HepG2 (cell line): ENCODE measurements around the gene PDILT. TPM values are rescaled to one million over a fixed set of nuclear protein-coding genes. Genes with fewer than 3 reads are reported as not detected.
A peak's percentile ranks its signal among the peaks of the same experiment; 100 is the strongest.

ENCODE experiments used
- ATF5 ChIP-seq: sonication (generic); formaldehyde crosslinking; IDR thresholded peaks from 2 replicates; pipeline ENCODE4 v1.4.0; 2020; ENCODE audit warnings: mild to moderate bottlenecking, low read depth, missing genetic modification reagents
- E2F1 ChIP-seq: sonication (generic); formaldehyde crosslinking; IDR thresholded peaks from 2 replicates; pipeline ENCODE4 v1.5.0; 2020; ENCODE audit warnings: missing genetic modification reagents
- FOXA1 ChIP-seq, 2 experiments: fragments of 450-650 bp in 1 of 2; sonication (generic) in 1 of 2; formaldehyde crosslinking in 1 of 2; IDR thresholded peaks; 2 replicates each; pipeline versions ENCODE4 v1.4.0 to v1.6.1; 2016 to 2020; ENCODE audit warnings: missing genetic modification reagents in 1 of 2
- FOXP1 ChIP-seq, 2 experiments: fragments of 450-650 bp in 1 of 2; IDR thresholded peaks; 2 replicates each; pipeline ENCODE4 v1.6.1; 2017 to 2018; ENCODE audit warnings: antibody characterized with exemption in 1 of 2
- GATAD2A ChIP-seq: IDR thresholded peaks from 2 replicates; pipeline ENCODE4 v1.6.1; 2016
- HMG20A ChIP-seq: IDR thresholded peaks from 2 replicates; pipeline ENCODE4 v1.6.1; 2016; ENCODE audit warnings: borderline replicate concordance
- HMGXB4 ChIP-seq, 2 experiments: sonication (generic) in 1 of 2; formaldehyde crosslinking in 1 of 2; IDR thresholded peaks; 2 replicates each; pipeline versions ENCODE4 v1.4.0 to v1.6.1; 2018 to 2020; ENCODE audit warnings: missing genetic modification reagents in 2 of 2, borderline replicate concordance in 1 of 2, low read depth in 1 of 2, mild to moderate bottlenecking in 1 of 2, missing biosample characterization in 1 of 2
- HOXA5 ChIP-seq: sonication (generic); formaldehyde crosslinking; IDR thresholded peaks from 2 replicates; pipeline ENCODE4 v1.4.0; 2020; ENCODE audit warnings: missing genetic modification reagents
- ISX ChIP-seq: sonication (generic); formaldehyde crosslinking; conservative IDR thresholded peaks from 2 replicates; pipeline ENCODE4 v1.5.0; 2020; ENCODE audit warnings: missing genetic modification reagents
- MATR3 ChIP-seq: sonication (generic); formaldehyde crosslinking; IDR thresholded peaks from 2 replicates; pipeline ENCODE4 v1.4.0; 2020; ENCODE audit warnings: missing genetic modification reagents
- POLR2G ChIP-seq: fragments of 200-400 bp; formaldehyde crosslinking; IDR thresholded peaks from 2 replicates; pipeline ENCODE4 v1.6.1; 2018; ENCODE audit warnings: mild to moderate bottlenecking, low read depth, low read length, moderate library complexity
- RERE ChIP-seq: IDR thresholded peaks from 2 replicates; pipeline ENCODE4 v1.6.1; 2016; ENCODE audit warnings: low read depth, missing genetic modification reagents, missing compliant biosample characterization
- YEATS4 ChIP-seq: sonication (generic); formaldehyde crosslinking; IDR thresholded peaks from 2 replicates; pipeline ENCODE4 v1.4.0; 2020; ENCODE audit warnings: missing genetic modification reagents, borderline replicate concordance
- ZC3H13 ChIP-seq: sonication (generic); formaldehyde crosslinking; IDR thresholded peaks from 2 replicates; pipeline ENCODE4 v1.8.1; 2023; ENCODE audit warnings: mild to moderate bottlenecking, missing genetic modification reagents, moderate library complexity
- ZGPAT ChIP-seq: IDR thresholded peaks from 2 replicates; pipeline ENCODE4 v1.6.1; 2016; ENCODE audit warnings: mild to moderate bottlenecking
- polyA plus RNA-seq, 8 experiments: library from polyadenylated mRNA; depleted of rRNA in 3 of 8; stranded (reverse) in 7 of 8; unstranded in 1 of 8; fragments of >200 nt; fragmentation: Illumina TruSeq in 4 of 8; extraction: Trizol in 4 of 8; gene quantifications; 2 replicates each; pipeline versions ENCODE4 v1.2.1 to v1.2.3, GENCODE V29; 2011 to 2016; ENCODE audit warnings: low read depth in 4 of 8, missing spikeins in 1 of 8, mixed read lengths in 1 of 8; ENCODE audit not compliant: insufficient read depth in 1 of 8
- total RNA-seq, 5 experiments: library from RNA; depleted of rRNA; stranded (reverse); fragments of >200 nt; fragmentation: Illumina TruSeq; extraction: Trizol; gene quantifications; 2 replicates each; pipeline ENCODE4 v1.2.3, GENCODE V29; 2016; ENCODE audit warnings: low read depth in 1 of 5
- TF ChIP-seq, protein P1 (sequence below): sonication (generic); formaldehyde crosslinking; IDR thresholded peaks from 2 replicates; pipeline ENCODE4 v1.4.0; 2020; ENCODE audit warnings: mild to moderate bottlenecking, missing genetic modification reagents

The PDILT gene
- total and polyA plus RNA-seq, 2 of the 13 experiments (the other 11 are each of a cell fraction or from before 2014, with no cell fraction given), result not detected

GRCh38 chr16:20424129-20424866 is 19.8 kb upstream of the PDILT start (continued):
- TF ChIP-seq E2F1 (CRISPR knock-in tag) (no peak), HMGXB4 (CRISPR knock-in tag; IDR thresholded peaks at IDR 0.05; ENCODE audit: borderline replicate concordance in 1 of 2, low read depth in 1 of 2) (no peak), ATF5 (CRISPR knock-in tag) (no peak), GATAD2A (peak; percentile 97), HMG20A (CRISPR knock-in tag) (peak; percentile 89; the same call in 1 of the 2 replicates), MATR3 (CRISPR knock-in tag) (no peak), RERE (CRISPR knock-in tag) (peak; percentile 67; the same call in 1 of the 2 replicates), ZC3H13 (no peak), ZGPAT (peak; percentile 86; the same call in 1 of the 2 replicates), POLR2G (no peak), HOXA5 (CRISPR knock-in tag) (no peak; the same call in none of the 2 replicates), FOXA1 (IDR thresholded peaks at IDR 0.05) (no peak), FOXA1 (CRISPR knock-in tag; IDR thresholded peaks at IDR 0.05) (0 out of 2 replicates have a peak, but pooled peaks have one; percentile 46), FOXP1 (IDR thresholded peaks at IDR 0.05) (no peak), FOXP1 (CRISPR knock-in tag; IDR thresholded peaks at IDR 0.05) (peak; percentile 61; the same call in 1 of the 2 replicates), ISX (CRISPR knock-in tag) (no peak), YEATS4 (0 out of 2 replicates have a peak, but pooled peaks have one; percentile 32)
- TF ChIP-seq, protein P1, sequence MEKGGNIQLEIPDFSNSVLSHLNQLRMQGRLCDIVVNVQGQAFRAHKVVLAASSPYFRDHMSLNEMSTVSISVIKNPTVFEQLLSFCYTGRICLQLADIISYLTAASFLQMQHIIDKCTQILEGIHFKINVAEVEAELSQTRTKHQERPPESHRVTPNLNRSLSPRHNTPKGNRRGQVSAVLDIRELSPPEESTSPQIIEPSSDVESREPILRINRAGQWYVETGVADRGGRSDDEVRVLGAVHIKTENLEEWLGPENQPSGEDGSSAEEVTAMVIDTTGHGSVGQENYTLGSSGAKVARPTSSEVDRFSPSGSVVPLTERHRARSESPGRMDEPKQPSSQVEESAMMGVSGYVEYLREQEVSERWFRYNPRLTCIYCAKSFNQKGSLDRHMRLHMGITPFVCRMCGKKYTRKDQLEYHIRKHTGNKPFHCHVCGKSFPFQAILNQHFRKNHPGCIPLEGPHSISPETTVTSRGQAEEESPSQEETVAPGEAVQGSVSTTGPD (CRISPR knock-in tag), result no peak; the same call in 1 of the 2 replicates
